SU-DHL-6 (cell line): ENCODE measurements around the gene SETD2.

Experiments
- EZH2phosphoT487 ChIP-seq: fragments of 200-600 bp; sonication (generic), shearing (Covaris generic); conservative IDR thresholded peaks from 2 replicates; pipeline ENCODE4 v1.6.1; 2018; ENCODE audit warnings: mild to moderate bottlenecking, antibody characterized with exemption, low read length, moderate library complexity, mixed read lengths
- TF ChIP-seq, protein P1 (sequence below): fragments of 200-600 bp; sonication (generic); IDR thresholded peaks from one replicate; pipeline ENCODE4 v1.5.1; 2017; ENCODE audit warnings: antibody characterized with exemption, mild to moderate bottlenecking, low read length, moderate library complexity; ENCODE audit not compliant: insufficient read depth, poor library complexity, severe bottlenecking

DNA sequence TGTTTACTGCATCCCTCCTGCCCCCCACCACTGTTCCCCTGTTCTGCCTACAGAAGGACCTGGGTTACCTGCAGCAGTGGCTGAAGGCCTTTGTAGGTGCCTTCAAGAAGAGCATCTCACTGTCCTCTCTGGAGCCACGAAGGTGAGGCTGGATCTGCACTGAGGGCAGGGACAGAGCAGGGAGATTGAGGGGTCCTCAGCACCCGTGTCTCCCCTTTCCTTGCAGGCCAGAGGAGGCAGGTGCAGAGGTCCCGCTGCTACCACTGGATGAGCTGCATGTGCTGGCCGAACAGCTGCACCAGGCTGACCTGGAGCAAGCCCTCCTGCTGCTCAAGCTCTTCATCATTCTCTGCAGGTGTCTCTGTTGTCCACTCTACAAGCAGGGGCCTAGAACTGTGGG, 175.3 kb downstream of the SETD2 start:
- TF ChIP-seq, protein P1, sequence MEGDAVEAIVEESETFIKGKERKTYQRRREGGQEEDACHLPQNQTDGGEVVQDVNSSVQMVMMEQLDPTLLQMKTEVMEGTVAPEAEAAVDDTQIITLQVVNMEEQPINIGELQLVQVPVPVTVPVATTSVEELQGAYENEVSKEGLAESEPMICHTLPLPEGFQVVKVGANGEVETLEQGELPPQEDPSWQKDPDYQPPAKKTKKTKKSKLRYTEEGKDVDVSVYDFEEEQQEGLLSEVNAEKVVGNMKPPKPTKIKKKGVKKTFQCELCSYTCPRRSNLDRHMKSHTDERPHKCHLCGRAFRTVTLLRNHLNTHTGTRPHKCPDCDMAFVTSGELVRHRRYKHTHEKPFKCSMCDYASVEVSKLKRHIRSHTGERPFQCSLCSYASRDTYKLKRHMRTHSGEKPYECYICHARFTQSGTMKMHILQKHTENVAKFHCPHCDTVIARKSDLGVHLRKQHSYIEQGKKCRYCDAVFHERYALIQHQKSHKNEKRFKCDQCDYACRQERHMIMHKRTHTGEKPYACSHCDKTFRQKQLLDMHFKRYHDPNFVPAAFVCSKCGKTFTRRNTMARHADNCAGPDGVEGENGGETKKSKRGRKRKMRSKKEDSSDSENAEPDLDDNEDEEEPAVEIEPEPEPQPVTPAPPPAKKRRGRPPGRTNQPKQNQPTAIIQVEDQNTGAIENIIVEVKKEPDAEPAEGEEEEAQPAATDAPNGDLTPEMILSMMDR: no peak
- TF ChIP-seq EZH2phosphoT487: no peak
